Measurements from ENCODE around the gene ICE1.
"Not testable (repeated sequence)": the region's sequence is repeated elsewhere in the genome, so short reads cannot be mapped to it uniquely, and the experiment has no call there.

ICE1 gene

GRCh38 chr5:5387192-5387591, 35.3 kb upstream of the ICE1 start:
- ATAC-seq (ENCODE audit: insufficient read depth, low read depth) (no peak), DNase-seq (no peak)
- H3K4me1 ChIP-seq (ENCODE audit: insufficient read depth, low read length): no peaks in the 10 kb centered on the region
- H4K20me1 ChIP-seq (ENCODE audit: insufficient read depth, low read length): no peaks in the 10 kb centered on the region
- H3K9me3 ChIP-seq (ENCODE audit: insufficient read depth, low read length, severe bottlenecking): no peaks in the 10 kb centered on the region
- H3K4me2 ChIP-seq (ENCODE audit: insufficient read depth, low read length): no peak overlapping the region
- no peaks in the 10 kb centered on the region for H3K79me2 ChIP-seq (ENCODE audit: insufficient read depth, low read length)
- no peak overlapping the region for H2AFZ ChIP-seq (ENCODE audit: low read depth, low read length)
- H3K4me3 ChIP-seq (ENCODE audit: low read depth in 1 of 2, low read length in 2 of 2): no peak overlapping the region
- TF ChIP-seq EZH2 (IDR thresholded peaks at IDR 0.05; ENCODE audit: borderline replicate concordance, low read depth, low read length, severe bottlenecking): no peak
- TF ChIP-seq CTCF (IDR thresholded peaks at IDR 0.05; ENCODE audit: borderline replicate concordance, extremely low read depth, low read length, poor library complexity, severe bottlenecking): no peak
- H3K27me3 ChIP-seq (ENCODE audit: insufficient read depth, low read length, poor library complexity): no peaks in the 10 kb centered on the region
- no peak overlapping the region for H3K27ac ChIP-seq (ENCODE audit: low read length)
- H3K9ac ChIP-seq (ENCODE audit: low read depth, low read length): no peak overlapping the region
- H3K36me3 ChIP-seq (ENCODE audit: insufficient read depth, low read length): no peaks in the 10 kb centered on the region

GRCh38 chr5:5387777-5388176, 34.7 kb upstream of the ICE1 start:
- no peaks in the 10 kb centered on the region for H3K4me1 ChIP-seq (ENCODE audit: insufficient read depth, low read length)
- no peak overlapping the region for H3K9ac ChIP-seq (ENCODE audit: low read depth, low read length)
- no peak overlapping the region for H3K27ac ChIP-seq (ENCODE audit: low read length)

GRCh38 chr5:5390121-5390869, 32.2 kb upstream of the ICE1 start:
- H3K9ac ChIP-seq (ENCODE audit: low read depth, low read length); H3K27me3 ChIP-seq (ENCODE audit: insufficient read depth, low read length, poor library complexity); H2AFZ ChIP-seq (ENCODE audit: low read depth, low read length); ATAC-seq (ENCODE audit: insufficient read depth, low read depth); H3K79me2 ChIP-seq (ENCODE audit: insufficient read depth, low read length); H3K4me1 ChIP-seq (ENCODE audit: insufficient read depth, low read length); H3K4me2 ChIP-seq (ENCODE audit: insufficient read depth, low read length); H3K36me3 ChIP-seq (ENCODE audit: insufficient read depth, low read length); H3K4me3 ChIP-seq (ENCODE audit: low read depth in 1 of 2, low read length in 2 of 2); H4K20me1 ChIP-seq (ENCODE audit: insufficient read depth, low read length); DNase-seq; H3K9me3 ChIP-seq (ENCODE audit: insufficient read depth, low read length, severe bottlenecking); H3K27ac ChIP-seq (ENCODE audit: low read length): not testable (repeated sequence)

More at GRCh38 chr5:5387777-5388176, 34.7 kb upstream of the ICE1 start:
- Histone ChIP-seq H3K79me2 (ENCODE audit: insufficient read depth, low read length) (no peaks in the 10 kb centered on the region), H3K27me3 (ENCODE audit: insufficient read depth, low read length, poor library complexity) (no peaks in the 10 kb centered on the region), H2AFZ (ENCODE audit: low read depth, low read length) (no peak overlapping the region), H3K36me3 (ENCODE audit: insufficient read depth, low read length) (no peaks in the 10 kb centered on the region), H3K4me2 (ENCODE audit: insufficient read depth, low read length) (no peak overlapping the region), H3K9me3 (ENCODE audit: insufficient read depth, low read length, severe bottlenecking) (no peaks in the 10 kb centered on the region), H4K20me1 (ENCODE audit: insufficient read depth, low read length) (no peaks in the 10 kb centered on the region), H3K4me3 (ENCODE audit: low read depth in 1 of 2, low read length in 2 of 2) (no peak overlapping the region)
- DNase-seq: no peak
- TF ChIP-seq EZH2 (IDR thresholded peaks at IDR 0.05; ENCODE audit: borderline replicate concordance, low read depth, low read length, severe bottlenecking) (no peak), CTCF (IDR thresholded peaks at IDR 0.05; ENCODE audit: borderline replicate concordance, extremely low read depth, low read length, poor library complexity, severe bottlenecking) (no peak)
- ATAC-seq (ENCODE audit: insufficient read depth, low read depth): no peak

GRCh38 chr5:5392504-5392903, 30.0 kb upstream of the ICE1 start:
- H3K79me2 ChIP-seq (ENCODE audit: insufficient read depth, low read length); H3K4me2 ChIP-seq (ENCODE audit: insufficient read depth, low read length); DNase-seq; H3K36me3 ChIP-seq (ENCODE audit: insufficient read depth, low read length); H3K27ac ChIP-seq (ENCODE audit: low read length); H3K4me3 ChIP-seq (ENCODE audit: low read depth in 1 of 2, low read length in 2 of 2); ATAC-seq (ENCODE audit: insufficient read depth, low read depth); H3K27me3 ChIP-seq (ENCODE audit: insufficient read depth, low read length, poor library complexity); H3K9ac ChIP-seq (ENCODE audit: low read depth, low read length); H3K9me3 ChIP-seq (ENCODE audit: insufficient read depth, low read length, severe bottlenecking); H2AFZ ChIP-seq (ENCODE audit: low read depth, low read length); H3K4me1 ChIP-seq (ENCODE audit: insufficient read depth, low read length); H4K20me1 ChIP-seq (ENCODE audit: insufficient read depth, low read length): not testable (repeated sequence)
